IPS DF 6.9 (cell line): Measurements from ENCODE around the gene TM7SF2.

Experiments
- DNase-seq: peaks from one replicate; pipeline ENCODE4 v3.0.0-alpha.2; 2013; ENCODE audit warnings: low read depth, low spot score
- H3K27ac ChIP-seq: one replicate; pipeline ENCODE4 v1.5.1; 2013; ENCODE audit warnings: low read length, control low read depth
- H3K27me3 ChIP-seq: 2 replicates; pipeline ENCODE4 v1.6.1; 2013; ENCODE audit warnings: mild to moderate bottlenecking, low read length; ENCODE audit not compliant: control insufficient read depth, insufficient read depth
- H3K36me3 ChIP-seq: 2 replicates; pipeline ENCODE4 v1.6.1; 2013; ENCODE audit warnings: low read length; ENCODE audit not compliant: control insufficient read depth, insufficient read depth
- H3K4me1 ChIP-seq: 2 replicates; pipeline ENCODE4 v1.6.1; 2013; ENCODE audit warnings: low read length; ENCODE audit not compliant: control insufficient read depth, insufficient read depth
- H3K4me3 ChIP-seq: 2 replicates; pipeline ENCODE4 v1.5.1; 2013; ENCODE audit warnings: mild to moderate bottlenecking, low read length
- H3K9me3 ChIP-seq: 2 replicates; pipeline ENCODE4 v1.6.1; 2013; ENCODE audit warnings: low read length, inconsistent platforms; ENCODE audit not compliant: control insufficient read depth, insufficient read depth
- WGBS: extraction: QIAGEN DNeasy Blood & Tissue Kit; methylation state at CpG from one replicate; pipeline ENCODE4 v1.1.7; 2013; ENCODE audit warnings: mixed read lengths, missing lambda C conversion rate; ENCODE audit not compliant: insufficient read length, insufficient coverage; 5-methylcytosine and 5-hydroxymethylcytosine counted together

The TM7SF2 gene

DNA sequence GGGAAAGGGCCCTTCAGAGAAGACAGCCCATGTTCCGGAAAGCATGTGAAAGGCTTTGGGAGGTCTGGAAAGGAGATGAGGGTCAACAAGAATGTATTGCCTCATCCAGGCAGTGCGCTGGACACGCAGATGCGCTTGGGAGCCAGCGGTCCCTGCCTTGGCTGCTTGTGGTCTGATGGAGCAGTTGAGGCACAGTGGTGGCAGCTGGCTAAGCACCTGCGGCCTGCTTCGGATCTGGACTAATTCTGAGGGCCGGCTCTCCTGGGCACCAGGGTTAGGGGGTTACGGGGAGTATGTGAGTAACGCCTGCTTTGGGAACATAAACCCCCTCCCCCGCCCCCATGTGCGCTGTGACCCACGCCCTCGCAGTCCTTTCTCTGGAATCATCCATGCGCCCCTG lies 4.6 kb upstream of the TM7SF2 start:
- peaks cover 2% of the 10 kb centered on the region for H3K4me1 ChIP-seq
- H3K4me3 ChIP-seq, result no peak overlapping the region
- no peak for DNase-seq
- H3K9me3 ChIP-seq, result no peaks in the 10 kb centered on the region
- no CpG with 5 or more reads among the region's 15 CpGs for WGBS
- H3K36me3 ChIP-seq, result peaks cover 19% of the 10 kb centered on the region; the same call in 1 of the 2 replicates
- H3K27me3 ChIP-seq, result no peaks in the 10 kb centered on the region
- H3K27ac ChIP-seq, result no peak overlapping the region

DNA sequence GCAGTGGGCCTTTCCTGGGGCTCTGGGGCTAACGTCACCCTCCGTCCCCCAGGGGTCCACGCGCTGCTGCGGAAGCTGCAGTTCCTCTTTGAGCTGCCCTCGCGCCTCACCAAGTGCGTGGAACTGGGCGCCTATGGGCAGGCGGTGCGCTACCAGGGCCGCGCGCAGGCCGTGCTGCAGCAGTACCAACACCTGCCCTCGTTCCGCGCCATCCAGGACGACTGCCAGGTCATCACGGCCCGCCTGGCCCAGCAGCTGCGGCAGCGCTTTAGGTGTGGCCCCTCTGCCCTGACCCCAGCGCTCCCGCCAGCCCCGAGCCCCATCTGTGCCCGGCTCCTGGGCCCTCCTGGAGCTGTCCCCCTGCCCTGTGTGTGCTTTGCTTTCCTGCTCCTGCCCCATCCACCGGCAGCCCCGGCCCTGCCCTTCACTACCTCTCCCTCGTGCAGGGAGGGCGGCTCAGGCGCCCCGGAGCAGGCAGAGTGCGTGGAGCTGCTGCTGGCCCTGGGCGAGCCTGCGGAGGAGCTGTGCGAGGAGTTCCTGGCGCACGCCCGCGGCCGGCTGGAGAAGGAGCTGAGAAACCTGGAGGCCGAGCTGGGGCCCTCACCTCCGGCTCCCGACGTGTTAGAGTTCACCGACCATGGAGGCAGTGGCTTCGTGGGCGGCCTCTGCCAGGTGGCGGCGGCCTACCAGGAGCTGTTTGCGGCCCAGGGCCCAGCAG lies 3.8 kb upstream of the TM7SF2 start:
- Histone ChIP-seq H3K36me3 (peaks cover 19% of the 10 kb centered on the region; the same call in 1 of the 2 replicates), H3K9me3 (no peaks in the 10 kb centered on the region), H3K4me3 (no peak overlapping the region), H3K27me3 (no peaks in the 10 kb centered on the region), H3K27ac (no peak overlapping the region), H3K4me1 (peaks cover 2% of the 10 kb centered on the region)
- DNase-seq, result no peak
- no CpG with 5 or more reads among the region's 52 CpGs for WGBS

DNA sequence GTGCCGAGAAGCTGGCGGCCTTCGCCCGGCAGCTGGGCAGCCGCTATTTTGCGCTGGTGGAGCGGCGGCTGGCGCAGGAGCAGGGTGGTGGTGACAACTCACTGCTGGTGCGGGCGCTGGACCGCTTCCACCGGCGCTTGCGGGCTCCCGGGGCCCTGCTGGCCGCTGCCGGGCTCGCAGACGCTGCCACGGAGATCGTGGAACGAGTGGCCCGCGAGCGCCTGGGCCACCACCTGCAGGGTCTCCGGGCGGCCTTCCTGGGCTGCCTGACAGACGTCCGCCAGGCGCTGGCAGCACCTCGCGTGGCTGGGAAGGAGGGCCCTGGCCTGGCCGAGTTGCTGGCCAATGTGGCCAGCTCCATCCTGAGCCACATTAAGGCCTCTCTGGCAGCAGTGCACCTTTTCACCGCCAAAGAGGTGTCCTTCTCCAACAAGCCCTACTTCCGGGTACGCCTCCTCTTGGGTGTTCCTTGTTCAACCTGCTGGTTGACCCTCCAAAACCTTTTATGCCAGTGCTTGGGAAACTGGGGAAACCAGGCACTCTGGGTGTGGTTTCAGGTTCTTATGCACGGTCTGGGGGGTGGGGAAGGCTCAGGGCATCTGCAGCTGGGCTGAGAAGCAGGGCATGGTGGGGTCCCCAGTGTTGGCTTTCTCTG lies 3.1 kb upstream of the TM7SF2 start:
- Histone ChIP-seq H3K27ac (no peak overlapping the region), H3K9me3 (no peaks in the 10 kb centered on the region), H3K27me3 (no peaks in the 10 kb centered on the region), H3K4me1 (peaks cover 2% of the 10 kb centered on the region), H3K4me3 (no peak overlapping the region), H3K36me3 (peaks cover 19% of the 10 kb centered on the region; the same call in 1 of the 2 replicates)
- WGBS, result no CpG with 5 or more reads among the region's 38 CpGs
- no peak for DNase-seq

DNA sequence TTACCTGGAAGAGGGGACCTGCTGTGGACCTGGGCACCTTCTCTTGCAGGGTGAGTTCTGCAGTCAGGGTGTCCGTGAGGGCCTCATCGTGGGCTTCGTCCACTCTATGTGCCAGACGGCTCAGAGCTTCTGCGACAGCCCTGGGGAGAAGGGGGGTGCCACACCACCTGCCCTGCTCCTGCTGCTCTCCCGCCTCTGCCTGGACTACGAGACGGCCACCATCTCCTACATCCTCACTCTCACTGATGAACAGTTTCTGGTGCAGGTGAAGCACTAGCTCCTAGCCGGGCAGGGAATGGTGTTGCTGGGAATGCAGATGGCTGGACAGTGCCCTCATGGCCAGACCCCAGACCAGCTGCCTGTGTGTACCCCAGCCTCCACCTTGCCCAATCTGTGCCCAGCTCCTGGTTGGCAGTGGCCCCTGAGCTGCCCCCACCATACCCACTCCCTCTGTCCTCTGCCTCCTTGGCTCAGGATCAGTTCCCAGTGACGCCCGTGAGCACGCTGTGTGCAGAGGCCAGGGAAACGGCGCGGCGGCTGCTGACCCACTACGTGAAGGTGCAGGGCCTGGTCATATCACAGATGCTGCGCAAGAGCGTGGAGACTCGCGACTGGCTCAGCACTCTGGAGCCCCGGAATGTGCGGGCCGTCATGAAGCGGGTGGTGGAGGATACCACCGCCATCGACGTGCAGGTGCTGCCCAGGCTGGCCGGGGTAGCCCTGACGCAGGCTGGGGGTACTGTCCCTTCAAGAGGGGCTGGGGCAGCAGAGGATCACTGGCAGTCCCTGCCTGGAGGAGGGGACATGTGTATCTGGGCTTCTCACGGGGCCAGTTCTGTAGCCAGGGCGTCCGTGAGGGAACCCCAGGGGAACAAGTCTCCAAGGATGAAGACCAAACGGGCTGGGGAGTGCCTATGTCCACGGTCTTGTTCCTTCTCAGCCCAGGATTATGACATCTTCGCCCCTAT lies 2.2 kb upstream of the TM7SF2 start:
- H3K36me3 ChIP-seq, result peaks cover 19% of the 10 kb centered on the region; the same call in 1 of the 2 replicates
- H3K27me3 ChIP-seq, result no peaks in the 10 kb centered on the region
- H3K4me3 ChIP-seq, result no peak overlapping the region
- H3K27ac ChIP-seq, result no peak overlapping the region
- peaks cover 2% of the 10 kb centered on the region for H3K4me1 ChIP-seq
- DNase-seq, result no peak
- no peaks in the 10 kb centered on the region for H3K9me3 ChIP-seq
- WGBS, result no CpG with 5 or more reads among the region's 36 CpGs

DNA sequence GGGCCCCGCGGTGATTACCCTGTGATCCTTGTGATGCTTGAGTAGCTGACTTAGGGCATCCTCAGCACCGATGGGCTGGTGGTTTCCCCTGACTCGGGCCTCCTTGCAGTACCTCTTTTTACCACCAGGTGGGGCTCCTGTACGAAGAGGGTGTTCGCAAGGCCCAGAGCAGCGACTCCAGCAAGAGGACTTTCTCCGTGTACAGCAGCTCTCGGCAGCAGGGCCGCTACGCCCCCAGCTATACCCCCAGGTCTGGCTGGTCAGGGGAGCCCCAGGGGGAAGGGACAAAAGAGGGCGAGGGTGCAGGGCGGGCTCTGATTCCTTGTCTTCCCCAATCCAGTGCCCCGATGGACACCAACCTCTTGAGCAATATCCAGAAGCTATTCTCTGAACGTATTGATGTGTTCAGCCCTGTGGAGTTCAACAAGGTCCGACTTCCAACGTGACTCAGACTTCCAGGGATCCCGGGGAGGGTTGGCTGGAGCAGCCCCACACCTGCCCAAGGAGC lies 1.3 kb upstream of the TM7SF2 start:
- no peaks in the 10 kb centered on the region for H3K9me3 ChIP-seq
- no peaks in the 10 kb centered on the region for H3K27me3 ChIP-seq
- H3K36me3 ChIP-seq, result peaks cover 20% of the 10 kb centered on the region; the same call in 1 of the 2 replicates
- no peak for DNase-seq
- H3K4me3 ChIP-seq, result no peak overlapping the region
- peaks cover 2% of the 10 kb centered on the region for H3K4me1 ChIP-seq
- no CpG with 5 or more reads among the region's 18 CpGs for WGBS
- no peak overlapping the region for H3K27ac ChIP-seq

DNA sequence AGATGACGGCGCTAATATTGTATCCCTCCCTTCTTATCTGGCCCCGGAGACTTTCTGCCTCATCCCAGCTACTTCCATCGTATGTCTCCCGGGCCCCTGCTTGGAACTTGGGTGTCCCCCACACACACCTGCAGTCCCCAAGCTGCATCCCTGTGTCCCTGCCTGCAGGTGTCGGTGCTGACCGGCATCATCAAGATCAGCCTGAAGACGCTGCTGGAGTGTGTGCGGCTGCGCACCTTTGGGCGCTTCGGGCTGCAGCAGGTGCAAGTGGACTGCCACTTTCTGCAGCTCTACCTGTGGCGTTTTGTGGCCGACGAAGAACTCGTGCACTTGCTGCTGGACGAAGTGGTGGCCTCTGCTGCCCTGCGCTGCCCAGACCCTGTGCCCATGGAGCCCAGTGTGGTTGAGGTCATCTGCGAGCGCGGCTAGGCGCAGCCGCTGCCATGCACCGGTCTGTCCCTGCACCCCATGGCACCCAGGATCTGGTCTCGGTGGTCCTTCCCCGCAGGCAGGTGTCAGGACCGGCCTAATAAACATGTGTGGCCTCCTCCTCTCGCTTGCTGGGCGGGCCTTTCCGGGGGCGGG lies 421 bp upstream of the TM7SF2 start:
- Histone ChIP-seq H3K9me3 (no peaks in the 10 kb centered on the region), H3K27me3 (no peaks in the 10 kb centered on the region), H3K4me1 (peaks cover 2% of the 10 kb centered on the region), H3K4me3 (no peak overlapping the region), H3K36me3 (peaks cover 23% of the 10 kb centered on the region; the same call in 1 of the 2 replicates), H3K27ac (no peak overlapping the region)
- no peak for DNase-seq
- WGBS, result no CpG with 5 or more reads among the region's 31 CpGs

DNA sequence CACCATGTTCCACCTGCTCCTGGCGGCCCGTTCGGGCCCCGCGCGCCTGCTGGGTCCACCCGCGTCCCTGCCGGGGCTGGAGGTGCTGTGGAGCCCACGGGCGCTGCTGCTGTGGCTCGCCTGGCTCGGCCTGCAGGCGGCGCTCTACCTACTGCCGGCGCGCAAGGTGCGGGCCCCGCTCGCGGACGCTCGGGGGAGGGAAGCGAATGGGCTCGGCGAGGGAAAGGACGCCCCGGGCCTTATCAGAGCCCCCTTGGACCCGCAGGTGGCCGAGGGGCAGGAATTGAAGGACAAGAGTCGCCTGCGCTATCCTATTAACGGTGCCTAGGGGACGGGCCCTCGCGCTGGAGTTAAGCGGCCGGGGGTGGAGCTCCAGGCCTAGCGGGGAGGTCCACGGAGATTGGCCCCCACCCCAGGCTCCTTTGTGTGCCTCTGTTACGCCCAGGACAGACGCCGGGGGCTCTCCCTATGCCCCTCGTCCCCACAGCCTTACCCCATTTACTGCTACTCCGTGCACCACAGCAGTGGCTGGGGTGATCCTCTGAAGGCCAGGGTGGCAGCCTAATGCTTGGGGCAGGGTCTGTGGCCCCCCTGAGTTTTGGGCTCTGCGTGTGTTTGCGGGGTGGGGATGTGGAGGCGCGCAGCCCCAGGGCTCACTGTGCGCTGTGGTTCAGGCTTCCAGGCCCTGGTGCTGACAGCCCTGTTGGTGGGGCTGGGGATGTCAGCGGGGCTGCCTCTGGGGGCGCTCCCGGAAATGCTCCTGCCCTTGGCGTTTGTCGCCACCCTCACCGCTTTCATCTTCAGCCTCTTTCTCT lies 1.1 kb downstream of the TM7SF2 start:
- no CpG with 5 or more reads among the region's 57 CpGs for WGBS
- DNase-seq, result no peak
- Histone ChIP-seq H3K4me1 (peaks cover 2% of the 10 kb centered on the region), H3K4me3 (peak overlapping the region; percentile 79; the same call in 1 of the 2 replicates), H3K9me3 (no peaks in the 10 kb centered on the region), H3K27me3 (no peaks in the 10 kb centered on the region), H3K36me3 (peaks cover 18% of the 10 kb centered on the region; the same call in 1 of the 2 replicates), H3K27ac (no peak overlapping the region)

DNA sequence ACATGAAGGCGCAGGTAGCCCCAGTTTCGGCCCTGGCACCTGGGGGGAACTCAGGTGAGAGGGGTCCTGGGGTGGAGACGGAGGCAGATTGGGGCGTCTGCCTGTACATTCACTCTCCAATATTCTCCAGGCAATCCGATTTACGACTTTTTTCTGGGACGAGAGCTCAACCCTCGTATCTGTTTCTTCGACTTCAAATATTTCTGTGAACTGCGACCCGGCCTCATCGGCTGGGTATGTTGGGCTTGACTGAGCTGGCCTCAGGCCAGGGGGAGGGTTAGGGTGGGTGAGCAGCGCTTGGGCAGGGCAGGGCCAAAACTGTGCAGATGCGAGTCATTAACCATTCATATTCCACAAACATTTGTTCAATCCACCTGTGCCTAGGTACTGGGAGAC lies 1.7 kb downstream of the TM7SF2 start:
- no peak for DNase-seq
- Histone ChIP-seq H3K4me3 (peak overlapping the region; percentile 79; the same call in 1 of the 2 replicates), H3K36me3 (peaks cover 12% of the 10 kb centered on the region; the same call in 1 of the 2 replicates), H3K9me3 (no peaks in the 10 kb centered on the region), H3K27me3 (no peaks in the 10 kb centered on the region), H3K27ac (no peak overlapping the region), H3K4me1 (peaks cover 2% of the 10 kb centered on the region)
- no CpG with 5 or more reads among the region's 14 CpGs for WGBS

DNA sequence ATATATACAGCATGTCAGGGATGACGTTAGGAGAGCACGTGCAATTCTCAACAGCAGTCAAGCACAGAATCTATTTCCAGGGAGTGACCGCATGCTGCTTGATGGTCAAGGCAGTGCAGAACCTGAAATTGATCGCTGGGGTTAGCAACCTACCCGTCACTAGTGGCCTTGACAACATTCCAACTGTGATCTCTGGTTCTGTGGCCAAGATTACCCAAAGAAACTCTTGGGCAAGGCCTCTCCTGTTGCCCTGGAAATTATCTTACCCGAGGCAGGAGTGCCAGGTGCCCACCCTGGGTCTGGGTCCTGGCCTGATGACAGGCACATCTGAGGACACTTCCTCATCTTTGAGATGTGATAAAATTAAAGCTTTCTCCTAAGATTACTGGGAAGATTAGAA lies 2.2 kb downstream of the TM7SF2 start:
- no peaks in the 10 kb centered on the region for H3K9me3 ChIP-seq
- no peak overlapping the region for H3K27ac ChIP-seq
- H3K27me3 ChIP-seq, result no peaks in the 10 kb centered on the region
- H3K4me3 ChIP-seq, result no peak overlapping the region
- H3K36me3 ChIP-seq, result peaks cover 8% of the 10 kb centered on the region; the same call in 1 of the 2 replicates
- no CpG with 5 or more reads among the region's 6 CpGs for WGBS
- H3K4me1 ChIP-seq, result peaks cover 2% of the 10 kb centered on the region
- no peak for DNase-seq
